Erythroblast (primary cell): Measurements from ENCODE around the gene NFKB2.

Source experiments
- DNase-seq, 2 experiments: peaks; one replicate each; lab custom pipeline; 2025; lab: John Stamatoyannopoulos, UW
- GATA1 ChIP-seq: IDR thresholded peaks from 2 replicates; pipeline ENCODE4 v1.6.1; 2011; ENCODE audit warnings: low read depth, mild to moderate bottlenecking, control low read depth, low read length, moderate library complexity
- POLR2A ChIP-seq: IDR thresholded peaks from 2 replicates; pipeline ENCODE4 v1.6.1; 2011; ENCODE audit warnings: mild to moderate bottlenecking, low read length

NFKB2 gene

GRCh38 chr10:102382871-102383270 is 12.6 kb upstream of the NFKB2 start:
- no peak for DNase-seq
- TF ChIP-seq POLR2A (no peak), GATA1 (no peak)

- TF ChIP-seq POLR2A: no peak
- TF ChIP-seq GATA1: no peak
- DNase-seq: peak; percentile 28 to 30
These were observed 11.5 kb upstream of the NFKB2 start for GRCh38 chr10:102384053-102384452.

GRCh38 chr10:102384606-102385429 is 10.7 kb upstream of the NFKB2 start:
- no peak for DNase-seq
- TF ChIP-seq POLR2A: no peak
- no peak for TF ChIP-seq GATA1

- DNase-seq: no peak
- TF ChIP-seq GATA1: no peak
- no peak for TF ChIP-seq POLR2A
These were observed 5.6 kb upstream of the NFKB2 start for GRCh38 chr10:102389894-102390293.

- DNase-seq: no peak
- no peak for TF ChIP-seq POLR2A
- TF ChIP-seq GATA1: no peak
These were observed 3.2 kb upstream of the NFKB2 start for GRCh38 chr10:102392306-102392705.

- no peak for DNase-seq
- no peak for TF ChIP-seq GATA1
- TF ChIP-seq POLR2A: no peak
These were observed 2.0 kb upstream of the NFKB2 start for GRCh38 chr10:102393411-102394078.

- TF ChIP-seq GATA1 (no peak), POLR2A (peak; percentile 76)
- peak; percentile 93 to 96 for DNase-seq
These were observed 1.3 kb upstream of the NFKB2 start for GRCh38 chr10:102394079-102394800.

GRCh38 chr10:102394801-102395399 is 605 bp upstream of the NFKB2 start:
- TF ChIP-seq GATA1 (no peak), POLR2A (no peak)
- DNase-seq: peak; percentile 70 to 79

GRCh38 chr10:102396317-102396650 is 779 bp downstream of the NFKB2 start:
- no peak for DNase-seq
- no peak for TF ChIP-seq GATA1
- TF ChIP-seq POLR2A: no peak

- TF ChIP-seq GATA1: no peak
- TF ChIP-seq POLR2A: no peak
- no peak for DNase-seq
These were observed 1.2 kb downstream of the NFKB2 start for GRCh38 chr10:102396730-102397151.

- no peak for DNase-seq
- TF ChIP-seq POLR2A: no peak
- TF ChIP-seq GATA1: no peak
These were observed 2.0 kb downstream of the NFKB2 start for GRCh38 chr10:102397222-102398171.

GRCh38 chr10:102398172-102399020 is 2.9 kb downstream of the NFKB2 start:
- TF ChIP-seq GATA1: no peak
- TF ChIP-seq POLR2A: no peak
- no peak for DNase-seq
